GM21381 (cell line): ENCODE data around the gene ZNF805.
A peak's percentile ranks its signal among the peaks of the same experiment; 100 is the strongest.
"Not testable (repeated sequence)": the region's sequence is repeated elsewhere in the genome, so short reads cannot be mapped to it uniquely, and the experiment has no call there.

Source experiments
- ATAC-seq: cut with Tn5 transposase; IDR thresholded peaks from one replicate; pipeline ENCODE4 v1.9.1; 2021; ENCODE audit warnings: mild to moderate bottlenecking, moderate library complexity; ENCODE audit not compliant: unreplicated experiment

The ZNF805 gene

DNA sequence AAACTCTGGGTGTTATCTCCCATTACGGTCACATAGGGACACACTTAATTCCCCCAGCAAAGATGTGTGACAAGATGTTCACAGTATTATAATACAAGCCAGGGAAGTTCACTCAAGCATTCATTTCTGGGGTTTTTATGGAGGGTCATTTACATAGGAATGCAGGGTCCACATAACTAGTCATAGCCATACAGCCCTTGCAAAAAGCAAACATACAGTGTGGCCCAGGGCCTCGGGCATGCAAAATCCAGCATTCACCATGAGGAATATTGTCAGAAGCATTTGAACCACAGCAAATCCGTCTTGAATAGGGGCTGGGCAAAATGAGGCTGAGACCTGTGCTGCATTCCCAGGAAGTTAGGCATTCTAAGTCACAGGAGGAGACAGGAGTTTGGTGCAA is 26.9 kb downstream of the ZNF805 start:
- no peak for ATAC-seq

DNA sequence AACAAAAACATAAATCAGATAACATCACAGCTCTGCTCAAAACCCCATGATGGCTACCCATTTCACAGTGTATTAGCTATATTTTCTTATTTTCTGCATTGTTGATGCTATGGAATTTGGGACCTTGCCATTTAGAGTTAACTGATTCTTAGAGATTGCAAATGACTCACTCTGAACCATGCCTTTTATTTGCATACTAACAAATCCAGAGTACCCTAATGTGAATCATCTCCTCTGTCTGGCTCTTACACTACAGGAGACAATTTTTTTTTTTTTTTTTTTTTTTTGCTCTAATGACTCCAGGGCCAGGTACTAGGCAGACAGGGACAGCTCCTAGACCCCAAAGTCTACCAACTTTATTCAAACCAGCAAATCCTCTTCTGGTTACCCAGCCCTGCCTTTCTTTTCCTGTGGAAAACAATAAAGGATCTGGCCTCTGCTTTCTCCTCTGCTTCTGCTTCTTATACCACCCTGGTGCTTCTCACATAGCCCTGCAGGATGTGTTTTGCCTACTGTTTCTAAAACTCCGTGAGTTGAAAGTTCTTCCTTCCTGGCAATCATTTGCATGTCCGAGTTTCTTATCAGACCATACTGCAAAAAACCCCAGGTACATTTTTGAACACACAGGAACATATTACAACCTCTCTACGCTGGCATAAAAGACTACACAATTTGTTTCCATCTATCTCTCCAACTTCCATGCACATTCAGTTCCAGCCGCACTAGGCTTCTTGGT is 29.3 kb downstream of the ZNF805 start:
- no peak for ATAC-seq

DNA sequence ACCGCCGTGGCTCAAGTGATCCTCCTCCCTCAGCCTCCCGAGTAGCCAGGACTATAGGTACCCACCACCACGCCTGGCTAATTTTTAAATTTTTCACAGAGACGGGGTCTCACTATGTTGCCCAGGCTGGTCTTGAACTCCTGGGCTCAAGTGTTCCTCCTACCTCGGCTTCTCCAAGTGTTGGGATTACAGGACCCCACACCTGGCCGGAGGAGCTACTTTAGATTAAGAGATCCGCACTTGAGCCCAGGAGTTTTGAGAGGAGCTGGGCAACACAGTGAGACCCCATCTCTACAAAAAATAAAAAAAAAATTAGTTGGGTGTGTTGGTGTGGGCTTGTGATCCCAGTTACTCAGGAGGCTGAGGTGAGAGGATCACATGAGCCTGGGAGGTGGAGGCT is 30.8 kb downstream of the ZNF805 start:
- ATAC-seq, result no peak

- ATAC-seq, result no peak
Measured at GRCh38 chr19:57273014-57273413, 32.6 kb downstream of the ZNF805 start.

- ATAC-seq, result no peak
Measured at GRCh38 chr19:57276430-57276829, 36.0 kb downstream of the ZNF805 start.

DNA sequence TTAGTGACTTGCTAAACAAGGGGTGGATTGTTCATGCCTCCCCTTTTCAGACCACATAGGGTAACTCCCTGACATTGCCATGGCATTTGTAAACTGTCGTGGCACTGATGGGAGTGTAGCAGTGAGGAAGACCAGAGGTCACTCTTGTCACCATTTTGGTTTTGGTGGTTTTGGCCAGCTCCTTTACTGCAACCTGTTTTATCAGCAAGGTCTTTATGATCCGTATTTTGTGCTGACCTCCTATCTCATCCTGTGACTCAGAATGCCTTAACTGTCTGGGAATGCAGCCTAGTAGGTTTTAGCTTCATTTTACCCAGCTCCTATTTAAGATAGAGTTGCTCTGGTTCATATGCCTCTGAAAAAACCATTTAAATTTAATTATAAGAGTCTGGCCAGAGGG is 38.0 kb downstream of the ZNF805 start:
- ATAC-seq, result not testable (repeated sequence)

DNA sequence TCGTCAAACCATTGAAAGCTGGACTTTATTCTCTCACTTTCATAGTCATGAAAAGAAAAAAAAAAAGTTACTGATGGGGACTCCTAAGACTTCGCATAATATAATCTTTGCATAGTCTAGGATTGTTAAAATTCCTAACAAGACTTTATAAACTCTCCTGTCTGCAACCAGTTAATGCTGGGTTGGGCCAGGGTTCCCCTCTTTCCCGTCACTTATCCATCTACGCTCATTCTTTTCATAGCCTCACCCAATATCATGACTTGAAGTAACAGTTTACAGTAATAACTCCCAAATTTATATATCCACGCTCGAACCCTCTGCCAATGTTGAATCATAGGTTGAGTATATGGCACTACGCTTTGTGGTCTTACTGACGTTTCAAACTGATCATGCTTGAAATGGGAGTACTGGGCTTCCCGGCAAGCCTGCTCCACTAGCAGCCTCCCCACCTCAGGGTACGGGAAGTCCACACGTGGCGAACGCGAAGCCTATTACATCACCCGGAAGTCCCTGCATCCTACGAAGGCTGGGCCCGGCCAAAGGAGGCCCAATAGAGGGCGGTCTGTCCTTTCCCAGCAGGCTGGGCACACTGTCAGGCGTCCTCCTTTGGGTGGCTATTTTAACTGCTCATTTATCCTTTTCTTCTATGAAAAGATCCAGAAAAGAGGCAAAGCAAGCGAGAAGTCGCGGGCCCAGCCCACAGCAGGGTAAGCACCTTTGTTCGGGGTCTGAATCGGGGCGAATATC is 39.2 kb downstream of the ZNF805 start:
- ATAC-seq, result peak; percentile 65

DNA sequence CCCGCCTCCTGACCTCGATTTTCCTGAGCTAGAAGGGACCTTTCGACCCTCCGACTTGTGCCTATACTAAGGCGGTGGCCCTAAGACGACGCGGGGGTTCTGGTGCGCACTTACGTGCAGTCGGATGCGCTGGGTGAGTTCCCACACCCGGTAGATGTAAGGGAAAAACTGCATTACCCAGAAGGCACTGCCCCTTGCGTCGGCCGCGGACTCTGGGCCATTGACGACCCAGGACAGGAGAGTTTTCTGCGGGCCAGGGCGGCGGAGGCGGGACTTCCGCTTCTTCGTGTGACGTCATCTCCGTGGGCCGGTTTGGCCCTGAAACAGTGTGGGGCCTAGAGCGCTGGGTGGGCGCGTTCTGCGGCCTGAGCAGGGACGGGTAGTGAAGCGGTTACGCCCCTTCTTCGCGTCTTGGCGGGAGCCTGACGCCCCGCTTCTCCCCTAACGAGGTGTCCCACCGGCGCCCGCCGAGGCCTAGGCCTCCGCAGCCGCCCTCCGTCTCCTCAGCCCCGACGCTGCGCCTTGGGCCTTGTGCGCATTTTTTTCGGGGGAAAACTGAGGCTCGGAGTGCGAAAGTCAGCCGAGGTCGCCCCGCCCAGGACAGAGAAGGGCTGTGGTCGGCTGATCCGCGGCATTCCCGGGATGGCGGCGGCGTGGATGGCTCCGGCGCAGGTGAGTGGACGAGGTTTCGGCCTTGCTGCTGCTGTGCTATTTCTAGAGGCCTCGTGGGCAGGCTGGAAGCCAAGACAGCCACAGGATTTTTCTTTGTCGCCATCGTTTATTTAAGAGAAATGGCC is 39.9 kb downstream of the ZNF805 start, which contains the start of gene ZNF460:
TSS of gene ZNF460 (plus strand) at position 321 of the 797 bp plus-strand sequence. CDS start at position 643, 322 bp downstream.
- peak; percentile 72 for ATAC-seq

GRCh38 chr19:57280962-57281400 is 40.5 kb downstream of the ZNF805 start:
- ATAC-seq, result no peak

- no peak for ATAC-seq
Measured at GRCh38 chr19:57282011-57282643, 41.7 kb downstream of the ZNF805 start.

DNA sequence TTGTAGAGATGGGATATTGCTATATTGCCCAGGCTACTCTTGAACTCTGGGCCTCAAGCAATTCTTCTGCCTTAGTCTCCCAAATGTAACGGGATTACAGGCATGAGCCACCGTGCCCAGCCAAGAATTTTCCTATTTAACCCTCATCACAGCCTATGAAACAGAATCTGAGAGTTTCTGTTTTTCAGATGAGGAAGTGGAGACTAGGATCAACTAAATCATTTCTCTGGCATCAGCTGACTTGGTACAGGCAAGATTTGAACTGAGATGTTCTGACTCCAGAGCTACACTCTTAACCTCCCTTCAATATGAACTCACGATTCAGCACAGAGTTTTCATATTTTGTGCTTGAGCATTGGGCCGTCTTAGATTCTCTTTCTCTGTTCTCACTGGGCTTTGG is 47.9 kb downstream of the ZNF805 start:
- no peak for ATAC-seq

DNA sequence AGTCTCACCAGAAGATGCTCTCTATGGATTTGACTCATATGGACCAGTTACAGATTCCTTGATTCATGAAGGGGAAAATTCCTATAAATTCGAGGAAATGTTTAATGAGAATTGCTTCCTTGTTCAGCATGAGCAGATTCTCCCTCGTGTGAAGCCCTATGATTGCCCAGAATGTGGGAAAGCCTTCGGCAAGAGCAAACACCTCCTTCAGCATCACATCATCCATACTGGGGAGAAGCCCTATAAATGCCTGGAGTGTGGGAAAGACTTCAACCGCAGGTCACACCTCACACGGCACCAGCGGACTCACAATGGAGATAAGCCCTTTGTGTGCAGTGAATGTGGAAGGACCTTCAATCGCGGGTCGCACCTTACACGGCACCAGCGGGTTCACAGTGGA is 50.5 kb downstream of the ZNF805 start:
- no peak for ATAC-seq

DNA sequence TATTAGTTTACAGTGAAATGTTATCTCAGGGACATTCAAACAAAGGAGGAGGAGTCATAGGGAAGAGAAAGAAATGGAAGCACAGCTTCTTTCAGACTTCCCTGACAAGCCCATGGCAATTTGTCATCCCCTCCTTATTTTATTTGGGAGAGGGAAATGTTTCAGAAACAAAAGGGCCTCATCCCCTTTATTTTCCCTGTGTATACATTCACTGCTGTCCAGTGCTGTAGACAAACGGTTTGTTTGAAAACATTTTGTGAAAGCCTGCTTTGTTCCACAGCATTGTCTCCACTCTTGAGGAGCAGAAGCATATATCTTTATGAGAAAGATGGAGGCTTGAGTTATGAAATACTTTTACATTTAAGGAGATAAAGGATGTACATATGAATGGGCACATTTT is 52.1 kb downstream of the ZNF805 start:
- ATAC-seq, result no peak

- no peak for ATAC-seq
Measured at GRCh38 chr19:57293719-57294118, 53.3 kb downstream of the ZNF805 start.

DNA sequence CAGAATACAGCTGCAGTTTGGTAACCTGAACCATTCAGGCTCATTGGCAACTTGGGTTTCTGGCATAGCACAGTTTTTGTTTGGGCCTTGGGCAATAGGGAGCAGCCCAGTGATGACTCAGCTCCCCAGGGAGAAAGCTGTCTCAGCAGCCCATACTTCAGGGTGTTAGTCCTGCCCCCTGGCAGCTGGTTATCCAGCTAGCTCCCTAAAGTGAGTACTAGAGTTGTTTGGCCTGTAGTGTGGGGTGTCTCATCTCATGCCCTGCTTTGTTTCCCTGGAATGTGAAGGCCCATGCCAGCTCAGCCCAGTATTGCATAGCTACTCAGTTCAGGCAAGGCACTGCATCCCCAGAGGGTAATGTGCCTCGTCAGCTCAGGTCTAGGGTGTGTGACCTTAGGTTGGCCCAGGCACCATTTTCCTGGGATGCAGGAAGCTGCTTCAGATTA is 61.6 kb downstream of the ZNF805 start:
- no peak for ATAC-seq

GRCh38 chr19:57302727-57303401 is 62.4 kb downstream of the ZNF805 start:
- ATAC-seq, result no peak
